ENCODE measurements around the gene AP3S1.

- TF ChIP-seq CTCF (conservative IDR thresholded peaks at IDR 0.05; ENCODE audit: low read length) (no peak), EZH2phosphoT487 (IDR thresholded peaks at IDR 0.05; ENCODE audit: borderline replicate concordance, low read depth, low read length) (no peak)
Measured at GRCh38 chr5:115849258-115849798, 7.6 kb downstream of the AP3S1 start.

Data from OCI-LY7 (cell line).